Stimulated activated CD4-positive, alpha-beta T cell treated with anti-CD3 and anti-CD28 coated beads, Interleukin-15, amount 100 ng/mL, for 24 hours (primary cell): Measurements from ENCODE around the gene ARHGEF11.

ENCODE experiments used
- DNase-seq: peaks from one replicate; pipeline ENCODE4 v3.0.0-alpha.2; 2020

The ARHGEF11 gene

GRCh38 chr1:156999596-157000320 is 45.8 kb downstream of the ARHGEF11 start:
- DNase-seq = no peak

- DNase-seq = no peak
These were observed 46.6 kb downstream of the ARHGEF11 start for GRCh38 chr1:156998840-156999500.

DNA sequence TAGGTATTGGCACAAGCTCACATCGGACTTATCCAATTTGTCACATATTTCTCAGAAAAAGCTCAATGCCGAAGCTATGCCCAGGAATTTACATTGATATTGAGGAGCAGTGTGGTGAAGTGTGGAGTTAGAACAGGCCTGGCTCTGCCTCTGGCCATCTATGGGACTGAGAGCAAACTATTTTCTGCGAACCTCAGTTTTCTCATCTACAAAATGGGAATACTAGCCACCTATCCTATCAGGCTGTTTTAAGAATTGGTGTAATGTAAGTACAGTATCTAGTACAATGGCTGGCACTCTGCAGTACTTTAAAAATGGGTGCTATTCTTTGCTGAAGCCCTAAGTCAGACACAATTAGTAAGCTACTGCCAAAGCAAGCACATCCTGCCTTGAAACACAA is 47.2 kb downstream of the ARHGEF11 start:
- no peak for DNase-seq

DNA sequence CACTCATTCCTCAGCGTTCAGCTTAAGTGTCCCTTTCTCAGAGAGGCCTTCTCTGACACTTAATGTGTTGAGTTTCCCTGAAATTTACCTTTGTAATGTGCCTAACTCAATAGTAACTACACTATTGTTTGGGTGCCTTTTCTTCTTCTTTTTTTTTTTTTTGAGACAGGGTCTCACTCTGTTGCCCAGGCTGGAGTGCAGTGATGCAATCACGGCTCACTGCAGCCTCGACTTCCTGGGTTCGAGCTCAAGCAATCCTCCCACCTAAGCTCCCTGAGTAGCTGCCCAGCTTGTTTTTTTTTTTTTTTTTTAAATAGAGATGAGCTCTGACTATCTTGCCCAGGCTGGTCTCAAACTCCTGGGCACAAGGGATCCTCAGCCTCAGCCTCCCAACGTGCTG is 50.1 kb downstream of the ARHGEF11 start:
- DNase-seq = no peak

GRCh38 chr1:156994277-156994676 is 51.3 kb downstream of the ARHGEF11 start:
- no peak for DNase-seq

- no peak for DNase-seq
These were observed 52.0 kb downstream of the ARHGEF11 start for GRCh38 chr1:156993426-156994147.

DNA sequence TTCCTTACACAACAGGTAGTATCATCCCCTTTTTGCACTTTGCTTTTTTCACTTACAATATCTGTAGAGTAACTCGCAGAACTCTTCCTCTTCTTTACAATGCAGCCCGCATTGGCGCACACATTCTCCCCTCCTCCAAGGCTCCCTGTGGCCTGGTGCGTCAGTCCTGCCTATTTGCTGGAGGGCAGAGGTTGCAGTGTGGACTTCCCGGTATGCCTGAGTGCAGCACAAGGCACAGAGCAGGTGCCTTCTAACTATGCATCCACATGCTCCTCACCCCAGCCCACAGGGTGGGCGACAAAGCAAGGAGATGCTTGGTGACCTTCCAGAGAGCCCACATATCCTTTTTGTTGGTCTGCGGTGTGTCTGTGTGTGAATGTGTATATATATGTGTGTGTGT is 53.3 kb downstream of the ARHGEF11 start:
- DNase-seq = no peak

- no peak for DNase-seq
These were observed 57.8 kb downstream of the ARHGEF11 start for GRCh38 chr1:156987715-156988114.

DNA sequence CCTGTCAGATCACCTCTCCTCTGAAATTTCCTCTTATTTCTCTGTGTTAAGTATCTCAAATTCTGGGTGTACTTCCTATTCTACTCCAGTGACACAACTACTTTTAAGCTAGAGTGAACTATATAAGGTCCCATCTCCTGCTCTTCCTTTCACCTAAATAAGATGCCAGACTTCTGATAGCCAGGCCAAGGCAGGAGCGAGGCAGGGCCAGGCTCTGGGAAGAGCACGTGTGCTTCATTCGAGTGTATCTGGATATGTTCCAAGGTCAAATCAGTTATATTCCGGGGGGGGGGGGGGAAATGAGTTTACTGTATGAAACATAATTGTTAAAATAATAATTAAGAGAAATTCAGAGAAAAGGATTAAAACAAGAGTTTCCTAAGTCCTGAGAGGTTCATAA is 65.0 kb downstream of the ARHGEF11 start:
- DNase-seq = no peak

GRCh38 chr1:156975084-156975483 is 70.5 kb downstream of the ARHGEF11 start:
- no peak for DNase-seq

- DNase-seq = no peak
These were observed 72.1 kb downstream of the ARHGEF11 start for GRCh38 chr1:156973417-156973816.

- DNase-seq = no peak
These were observed 75.5 kb downstream of the ARHGEF11 start for GRCh38 chr1:156970017-156970416.

- no peak for DNase-seq
These were observed 76.0 kb downstream of the ARHGEF11 start for GRCh38 chr1:156969496-156969895.

DNA sequence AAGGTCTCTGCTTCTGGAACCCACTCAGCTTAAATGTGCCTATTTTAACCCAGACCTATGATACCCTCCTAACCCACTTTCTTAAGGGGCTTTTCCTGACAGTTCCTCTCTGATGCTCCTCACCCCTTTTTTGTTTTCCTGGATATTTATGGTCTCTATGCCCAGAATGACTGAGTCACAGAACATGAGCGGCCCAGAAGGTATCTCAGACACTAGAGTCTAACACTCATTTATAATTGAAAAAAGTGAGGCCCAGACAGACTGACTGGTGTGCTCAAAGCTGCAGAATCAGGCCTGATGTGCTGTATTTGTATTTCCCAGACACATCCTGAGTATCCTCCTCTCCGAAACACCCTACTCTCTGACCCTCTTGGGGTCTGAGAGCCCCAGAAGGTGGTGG is 81.1 kb downstream of the ARHGEF11 start:
- DNase-seq = no peak

GRCh38 chr1:156963621-156964020 is 81.9 kb downstream of the ARHGEF11 start:
- peak; percentile 49 for DNase-seq

DNA sequence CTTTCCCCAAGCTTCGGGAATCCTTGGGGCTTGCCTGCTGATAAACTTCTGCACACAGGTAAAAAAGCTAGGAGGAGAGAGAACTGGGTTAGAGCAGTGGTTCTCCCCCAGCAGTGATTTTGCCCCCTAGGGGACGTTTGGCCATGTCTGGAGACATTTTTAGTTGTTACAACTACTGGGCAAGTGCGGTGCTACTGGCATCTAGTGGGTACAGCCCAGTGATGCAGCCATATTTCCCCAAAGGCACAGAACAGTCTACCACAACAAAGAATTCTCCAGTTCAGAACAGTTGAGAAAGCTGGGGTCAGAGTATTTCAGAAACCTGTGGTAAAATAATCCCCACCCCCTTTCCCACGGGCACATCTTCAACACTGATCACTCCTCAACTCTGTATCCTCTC is 83.8 kb downstream of the ARHGEF11 start:
- DNase-seq = peak; percentile 48

GRCh38 chr1:156959925-156960324 is 85.6 kb downstream of the ARHGEF11 start:
- no peak for DNase-seq

- DNase-seq = no peak
These were observed 86.1 kb downstream of the ARHGEF11 start for GRCh38 chr1:156959414-156959813.

GRCh38 chr1:156958247-156958714 is 87.3 kb downstream of the ARHGEF11 start:
- no peak for DNase-seq

DNA sequence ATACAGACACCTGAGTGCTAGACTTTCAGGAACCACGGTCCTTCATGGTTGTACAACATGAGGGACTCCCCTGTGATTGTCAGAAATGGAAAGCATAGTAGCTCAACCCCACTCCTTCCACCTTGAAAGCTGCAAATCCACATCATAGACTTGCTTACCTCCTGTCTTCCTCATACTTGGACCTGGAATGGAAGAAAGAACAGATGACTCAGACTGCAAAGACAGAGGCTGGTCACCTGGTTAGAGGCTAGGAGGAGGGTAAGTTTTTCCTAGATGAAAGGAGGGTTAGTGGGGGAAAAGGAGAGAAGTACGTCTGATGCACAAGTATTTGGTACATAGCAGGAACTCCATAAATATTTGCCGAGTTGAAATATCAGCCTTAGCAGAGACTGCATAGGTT is 87.9 kb downstream of the ARHGEF11 start:
- DNase-seq = no peak

DNA sequence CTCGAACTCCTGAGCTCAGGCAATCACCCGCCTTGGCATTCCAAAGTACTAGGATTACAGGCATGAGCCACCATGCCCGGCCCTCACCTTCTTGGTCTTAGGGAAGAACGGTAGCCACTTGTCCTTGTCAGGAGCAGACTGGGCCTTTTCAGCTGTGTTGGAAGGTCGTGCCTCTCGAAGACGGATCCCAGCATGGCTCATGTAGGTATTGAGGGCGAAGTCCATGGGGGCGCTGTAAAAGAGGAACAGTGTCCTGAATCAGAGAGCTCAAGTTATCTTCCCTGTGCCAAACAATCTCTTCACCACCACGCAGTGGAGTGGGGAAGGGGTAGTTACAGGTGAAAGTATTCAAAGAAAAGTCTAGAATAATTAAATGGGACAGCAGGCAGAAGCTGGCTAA is 89.2 kb downstream of the ARHGEF11 start:
- no peak for DNase-seq

- DNase-seq = no peak
These were observed 92.0 kb downstream of the ARHGEF11 start for GRCh38 chr1:156953571-156953970.

- DNase-seq = no peak
These were observed 94.2 kb downstream of the ARHGEF11 start for GRCh38 chr1:156951371-156951770.

DNA sequence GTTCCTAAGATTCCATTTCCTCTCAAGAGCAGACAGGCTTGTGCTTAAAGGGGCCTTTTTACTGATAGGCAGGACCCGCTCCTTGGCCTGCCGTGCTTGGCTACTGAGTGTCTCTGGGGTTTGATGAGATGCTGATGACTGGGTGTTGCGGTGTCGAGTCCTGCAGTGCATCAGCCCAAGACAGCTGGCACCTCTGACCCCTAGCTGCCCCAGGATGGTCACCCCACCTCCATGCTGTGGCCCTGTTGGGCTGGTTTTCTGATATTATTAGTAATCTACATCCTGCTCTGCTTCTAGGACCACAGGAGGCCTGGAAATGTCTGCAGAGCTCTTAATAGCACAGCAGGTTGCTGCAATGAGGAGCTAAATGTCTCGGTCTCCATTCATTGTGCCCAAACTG is 96.4 kb downstream of the ARHGEF11 start:
- DNase-seq = no peak
